NCI-H446 treated with DMSO at 0.1 percent for 48 hours (cell line): ENCODE data around the gene BLCAP.
"Not testable (repeated sequence)": the region's sequence is repeated elsewhere in the genome, so short reads cannot be mapped to it uniquely, and the experiment has no call there.

Source experiments
- DNase-seq: peaks from one replicate; lab custom pipeline; 2025; lab: John Stamatoyannopoulos, UW

Gene BLCAP

DNA sequence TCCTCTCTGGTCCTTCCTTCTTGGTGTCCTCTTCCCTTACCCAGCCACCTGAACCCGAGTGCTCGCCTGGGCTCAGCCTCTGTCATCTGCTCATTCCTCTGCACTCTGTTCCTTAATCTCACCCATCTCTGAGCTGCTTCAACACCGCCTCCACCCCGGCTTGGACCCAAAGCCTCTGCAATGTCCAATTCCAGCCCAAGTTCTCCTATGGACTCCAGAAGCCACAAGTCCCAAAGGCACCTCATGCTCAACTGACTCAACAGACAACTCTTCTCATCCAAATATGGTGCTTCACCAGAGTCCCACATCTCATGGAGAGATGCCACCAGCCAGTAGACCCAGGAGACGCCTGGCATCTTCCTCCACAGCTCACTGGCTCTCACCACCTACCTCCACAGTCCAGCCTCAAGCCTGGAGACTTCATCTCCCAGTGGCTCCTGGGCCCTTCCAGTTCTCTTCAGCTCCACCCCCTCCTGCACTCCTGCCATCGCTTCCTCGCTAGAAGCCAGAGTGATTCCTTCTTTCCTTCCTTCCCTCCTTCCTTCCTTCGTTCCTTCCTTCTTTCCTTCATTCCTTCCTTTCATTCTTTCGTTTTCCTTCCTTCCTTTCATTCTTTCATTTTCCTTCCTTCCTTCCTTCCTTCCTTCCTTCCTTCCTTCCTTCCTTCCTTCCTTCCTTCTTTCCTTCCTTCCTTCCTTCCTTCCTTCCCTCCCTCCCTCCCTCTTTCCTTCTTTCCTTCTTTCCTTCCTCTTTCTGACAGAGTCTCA is 47.6 kb downstream of the BLCAP start:
- no peak for DNase-seq

DNA sequence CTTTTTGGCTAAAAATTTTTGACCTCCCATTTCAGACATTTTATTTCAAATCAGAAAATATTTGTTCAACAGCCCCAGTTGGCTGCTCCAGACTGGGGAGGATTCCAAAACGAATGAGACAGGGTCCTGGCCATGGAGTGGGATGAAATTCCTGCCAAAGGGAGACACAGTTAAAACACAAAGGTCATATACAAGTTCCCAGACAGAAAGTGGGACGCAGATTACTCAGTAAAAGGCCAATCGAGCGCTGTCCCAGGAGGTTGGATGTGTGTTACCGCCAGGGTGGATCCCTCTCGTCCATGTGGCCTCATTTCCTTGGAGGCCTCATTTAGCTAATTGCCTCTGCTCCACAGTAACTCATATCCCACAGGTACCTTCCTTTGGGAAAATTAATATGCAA is 48.4 kb downstream of the BLCAP start:
- no peak for DNase-seq

DNA sequence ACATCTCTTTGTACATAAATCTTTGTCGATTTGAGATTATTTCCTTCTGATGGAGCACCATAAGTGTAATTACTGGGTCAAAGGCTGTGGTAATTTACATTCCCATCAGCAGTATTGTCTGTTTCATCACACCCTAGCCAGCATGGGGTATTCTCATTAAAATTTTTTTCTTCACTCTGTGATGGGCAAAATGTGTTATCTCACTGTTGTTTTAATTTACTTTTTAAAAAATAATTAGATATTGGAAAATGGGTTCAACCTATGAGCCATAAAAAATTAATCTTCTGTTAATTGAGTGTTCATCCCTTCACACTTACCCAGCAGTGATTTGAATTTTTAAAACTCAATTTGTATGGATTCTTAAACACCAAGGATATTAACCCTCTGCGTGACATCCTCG is 50.6 kb downstream of the BLCAP start:
- DNase-seq, result no peak

DNA sequence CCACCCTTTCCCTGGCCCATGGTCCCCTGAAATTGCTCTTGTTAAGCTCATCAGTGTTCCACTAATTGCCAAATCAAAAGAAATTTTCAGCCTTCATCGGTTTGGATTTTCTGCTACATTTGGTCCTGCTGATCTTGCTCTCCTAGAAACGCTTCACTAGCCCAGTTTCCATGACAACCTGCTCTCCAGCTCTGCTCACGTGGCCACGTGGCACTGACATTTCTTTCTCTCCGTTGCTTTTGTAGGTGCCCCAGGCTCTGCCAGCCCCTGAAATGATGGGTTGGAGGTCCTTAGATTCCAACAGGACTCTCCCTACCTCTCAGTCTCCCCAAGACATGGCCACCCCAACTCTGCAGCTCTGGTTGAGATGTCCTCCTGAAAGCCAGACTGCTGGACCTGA is 52.4 kb downstream of the BLCAP start:
- DNase-seq, result peak; percentile 42

DNA sequence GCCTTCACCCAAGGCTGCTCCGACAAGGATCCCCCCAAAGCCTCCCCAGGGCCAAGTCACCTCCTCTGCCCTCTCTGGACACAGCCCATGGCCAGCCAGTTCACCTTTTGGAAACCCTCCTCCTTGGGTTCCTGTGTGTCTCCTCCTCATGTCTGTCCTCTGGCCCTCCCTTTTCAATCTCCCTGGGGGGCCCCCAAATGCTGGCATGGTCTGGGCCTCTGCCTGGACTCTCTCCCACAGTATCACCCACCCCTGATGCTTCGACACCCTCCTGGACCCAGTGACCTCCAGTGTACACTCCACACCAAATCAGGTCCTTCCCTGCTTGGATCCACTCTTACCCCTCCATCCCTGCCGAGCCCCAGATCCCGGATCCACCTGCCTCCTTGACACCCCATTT is 53.3 kb downstream of the BLCAP start:
- DNase-seq, result no peak

DNA sequence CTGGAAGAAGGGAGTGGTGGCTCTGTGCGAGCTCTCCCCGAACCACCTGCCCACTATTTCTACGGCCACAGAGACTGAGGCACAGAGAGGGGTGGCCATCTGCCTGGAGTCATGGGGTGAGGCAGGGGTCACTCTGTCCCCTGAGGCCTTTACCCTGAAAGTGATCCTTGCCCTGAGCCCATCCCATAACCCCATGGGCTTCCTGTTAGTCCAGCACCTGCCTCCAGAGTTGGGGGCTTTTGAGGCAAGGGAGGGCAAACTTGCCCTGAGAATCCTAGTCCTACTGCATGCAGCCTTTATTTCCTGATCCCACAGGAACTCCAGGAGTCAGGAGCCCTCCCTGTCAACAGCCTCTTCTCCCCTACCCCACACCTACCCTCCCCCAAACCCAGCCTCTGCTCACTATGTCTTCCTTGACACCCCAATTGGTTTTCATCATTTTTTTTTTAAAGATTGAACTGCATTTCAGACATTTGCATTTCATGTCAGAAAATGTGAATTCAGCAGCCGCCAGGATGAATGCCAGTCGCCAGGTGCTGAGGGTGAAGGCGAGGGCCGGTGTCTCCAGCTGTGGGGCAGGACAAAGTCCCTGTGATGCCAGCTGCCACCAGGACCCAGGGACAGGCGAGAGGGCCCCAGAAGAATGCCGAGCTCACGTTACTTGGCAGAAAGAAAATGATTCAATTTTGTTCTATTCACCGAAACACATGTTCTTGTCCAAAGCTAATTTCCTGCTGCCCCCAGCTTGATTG is 54.3 kb downstream of the BLCAP start:
- no peak for DNase-seq

DNA sequence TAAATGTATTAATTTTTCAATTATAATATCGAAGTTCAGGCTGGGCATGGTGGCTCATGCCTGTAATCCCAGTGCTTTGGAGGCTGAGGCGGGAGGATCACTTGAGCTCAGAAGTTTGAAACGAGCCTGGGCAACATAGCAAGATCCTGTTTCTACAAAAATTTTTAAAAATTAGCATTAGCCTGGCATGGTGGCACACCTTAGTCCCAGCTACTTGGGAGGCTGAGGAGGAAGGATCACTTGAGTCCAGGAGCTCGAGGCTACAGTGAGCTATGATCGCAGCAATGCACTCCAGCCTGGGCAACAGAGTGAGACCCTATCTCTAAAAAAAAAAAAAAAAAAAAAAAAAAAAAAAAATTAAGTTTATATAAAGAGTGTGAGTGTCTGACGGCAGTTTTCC is 55.2 kb downstream of the BLCAP start:
- not testable (repeated sequence) for DNase-seq

DNA sequence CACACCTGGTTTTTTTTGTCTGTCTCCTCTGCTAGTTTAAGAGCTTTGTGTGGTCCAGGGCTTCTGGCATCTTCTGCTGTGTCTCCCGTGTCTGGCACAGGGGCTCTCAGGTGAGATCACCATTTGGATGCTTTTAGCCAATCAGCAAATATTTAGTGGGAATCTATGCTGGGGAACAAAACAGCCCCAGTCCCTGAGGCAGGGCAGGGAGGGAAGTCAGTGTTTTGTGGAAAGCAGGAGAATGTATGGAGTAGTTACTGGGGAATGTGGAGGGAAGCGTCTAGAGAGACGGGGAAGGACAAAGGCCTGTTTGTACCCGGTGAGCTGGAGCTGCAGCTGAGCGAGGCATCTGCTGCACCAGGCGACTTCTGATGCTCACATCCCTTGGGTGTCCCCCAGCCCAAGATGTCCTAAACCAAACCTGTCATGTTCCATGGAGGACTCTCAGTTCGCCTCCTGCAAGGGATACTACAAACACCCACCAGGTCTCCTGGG is 55.9 kb downstream of the BLCAP start:
- no peak for DNase-seq

DNA sequence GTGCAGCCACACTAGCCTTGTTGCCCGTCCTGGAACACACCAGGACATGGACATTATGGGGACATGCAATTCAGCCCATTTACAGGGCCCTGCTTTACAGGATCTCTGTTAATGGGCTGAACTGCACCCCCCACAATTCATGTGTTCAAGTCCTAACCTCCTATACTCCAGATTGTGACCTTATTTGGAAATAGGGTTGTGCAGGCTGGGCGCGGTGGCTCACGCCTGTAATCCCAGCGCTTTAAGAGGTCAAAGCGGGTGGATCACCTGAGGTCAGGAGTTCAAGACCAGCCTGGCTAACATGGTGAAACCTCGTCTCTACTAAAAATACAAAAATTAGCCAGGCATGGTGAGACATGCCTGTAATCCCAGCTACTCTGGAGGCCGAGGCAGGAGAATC is 57.5 kb downstream of the BLCAP start:
- DNase-seq, result not testable (repeated sequence)

DNA sequence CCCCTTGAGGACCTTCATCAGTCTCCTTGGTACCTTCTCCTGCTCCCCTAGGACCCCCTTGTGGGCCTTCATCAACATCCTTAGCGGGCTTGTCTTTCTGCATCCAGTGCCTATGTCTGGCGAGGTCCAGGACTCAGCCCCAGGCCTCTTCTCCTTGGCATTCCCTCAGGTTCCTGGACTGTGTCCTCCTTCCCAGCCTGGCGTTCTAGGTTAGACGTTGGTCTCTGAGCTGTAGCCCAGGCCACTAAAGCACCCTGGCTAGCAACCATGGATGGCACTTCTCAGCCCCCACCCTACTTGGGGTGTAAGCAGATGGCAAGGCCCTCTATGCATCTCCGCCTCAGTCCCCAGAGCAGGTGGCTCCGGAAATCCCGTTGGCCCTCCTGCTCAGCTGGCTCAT is 58.1 kb downstream of the BLCAP start:
- no peak for DNase-seq

DNA sequence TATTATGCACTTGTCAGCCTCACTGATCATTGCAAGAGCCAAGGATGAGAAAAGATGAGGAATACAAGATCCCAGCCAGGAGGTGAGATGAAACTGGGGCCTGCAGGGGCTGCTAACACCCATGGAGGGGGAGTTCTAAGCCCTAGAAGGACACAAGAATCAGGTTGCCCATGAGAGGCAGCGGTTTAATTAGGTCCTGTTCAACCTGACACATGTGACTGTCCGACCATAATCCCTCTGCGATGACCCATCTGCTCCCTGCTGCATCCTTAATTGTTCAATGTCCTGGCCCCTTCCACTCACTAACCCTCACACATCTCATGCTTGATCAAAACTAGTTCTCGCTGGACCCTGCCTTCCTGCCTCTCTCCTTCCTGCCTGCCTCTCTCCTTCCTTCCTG is 58.8 kb downstream of the BLCAP start:
- DNase-seq, result no peak
